Measurements from ENCODE around the gene ATXN2L. TPM values are rescaled to one million over a fixed set of nuclear protein-coding genes. Genes with fewer than 3 reads are reported as not detected.

ATXN2L gene
- polyA plus RNA-seq, 1 donor, result 75.1 TPM

Other genes starting within 250 kb of the ATXN2L start
- gene SULT1A2, start 225.9 kb upstream of the ATXN2L start, polyA plus RNA-seq (ENCODE audit: insufficient read length), result 0.66 TPM
- 15.5 TPM for gene SULT1A1, start 213.0 kb upstream of the ATXN2L start, polyA plus RNA-seq (ENCODE audit: insufficient read length)
- gene NPIPB8, start 184.9 kb upstream of the ATXN2L start, polyA plus RNA-seq (ENCODE audit: insufficient read length), result not detected
- 313 TPM for gene EIF3C, start 111.5 kb upstream of the ATXN2L start, polyA plus RNA-seq (ENCODE audit: insufficient read length)
- 0.86 TPM for gene NPIPB9, start 71.2 kb upstream of the ATXN2L start, polyA plus RNA-seq (ENCODE audit: insufficient read length)
- gene TUFM, start 23.3 kb downstream of the ATXN2L start, polyA plus RNA-seq (ENCODE audit: insufficient read length), result 145 TPM
- 43.7 TPM for gene SH2B1, start 40.8 kb downstream of the ATXN2L start, polyA plus RNA-seq (ENCODE audit: insufficient read length)
- gene ATP2A1, start 55.5 kb downstream of the ATXN2L start, polyA plus RNA-seq (ENCODE audit: insufficient read length), result 688 TPM
- gene RABEP2, start 102.2 kb downstream of the ATXN2L start, polyA plus RNA-seq (ENCODE audit: insufficient read length), result 13.2 TPM
- gene CD19, start 109.0 kb downstream of the ATXN2L start, polyA plus RNA-seq (ENCODE audit: insufficient read length), result 0.65 TPM
- 29.3 TPM for gene NFATC2IP, start 127.9 kb downstream of the ATXN2L start, polyA plus RNA-seq (ENCODE audit: insufficient read length)
- 23.8 TPM for gene SPNS1, start 151.8 kb downstream of the ATXN2L start, polyA plus RNA-seq (ENCODE audit: insufficient read length)
- gene LAT, start 162.1 kb downstream of the ATXN2L start, polyA plus RNA-seq (ENCODE audit: insufficient read length), result 3.1 TPM

Measured in forelimb muscle (tissue), 1 donor.